ENCODE results near the gene CDKAL1. TPM values are rescaled to one million over a fixed set of nuclear protein-coding genes. Genes with fewer than 3 reads are reported as not detected.

The CDKAL1 gene
- total RNA-seq, 2 donors from 2014 or later = 23.5 to 26.4 TPM

- H3K27me3 ChIP-seq (ENCODE audit: control insufficient read depth, insufficient read depth, low read length, poor library complexity, severe bottlenecking) = no peaks in the 10 kb centered on the region
- 90% methylated on average over 1 of the region's 1 CpG; no CpG with 5 or more reads in 1 of the 2 experiments for WGBS, 2 experiments (ENCODE audit: insufficient coverage in 1 of 2, insufficient read length in 1 of 2)
- H3K36me3 ChIP-seq (ENCODE audit: control insufficient read depth, insufficient read depth, low read length) = no peaks in the 10 kb centered on the region
- H3K27ac Mint-ChIP-seq = no peak overlapping the region
- no peak for TF ChIP-seq CTCF (conservative IDR thresholded peaks at IDR 0.05)
- H3K4me1 Mint-ChIP-seq = peaks cover 9% of the 10 kb centered on the region
- H3K9me3 ChIP-seq (ENCODE audit: control insufficient read depth, low read length) = peaks cover 14% of the 10 kb centered on the region
- no peak overlapping the region for H3K9ac ChIP-seq (ENCODE audit: extremely low read depth, low read length, poor library complexity, severe bottlenecking)
- peaks cover 3% of the 10 kb centered on the region for H3K4me1 ChIP-seq (ENCODE audit: control insufficient read depth, insufficient read depth, low read length)
- no peak overlapping the region for H3K4me3 ChIP-seq (ENCODE audit: low read length)
- H3K27ac ChIP-seq (ENCODE audit: low read depth, low read length) = no peak overlapping the region
- H3K4me3 Mint-ChIP-seq = no peak overlapping the region
- DNase-seq = no peak
- peaks cover 10% of the 10 kb centered on the region for H3K9me3 Mint-ChIP-seq
- no peaks in the 10 kb centered on the region for H3K27me3 Mint-ChIP-seq (ENCODE audit: insufficient read depth)
- H3K36me3 Mint-ChIP-seq (ENCODE audit: low read depth) = peaks cover 2% of the 10 kb centered on the region
Observed at GRCh38 chr6:20816126-20816525, 281.9 kb downstream of the CDKAL1 start.

- Histone ChIP-seq H3K9ac (ENCODE audit: extremely low read depth, low read length, poor library complexity, severe bottlenecking) (no peak overlapping the region), H3K27ac (ENCODE audit: low read depth, low read length) (no peak overlapping the region), H3K9me3 (ENCODE audit: control insufficient read depth, low read length) (peaks cover 8% of the 10 kb centered on the region), H3K4me1 (ENCODE audit: control insufficient read depth, insufficient read depth, low read length) (peaks cover 3% of the 10 kb centered on the region), H3K36me3 (ENCODE audit: control insufficient read depth, insufficient read depth, low read length) (no peaks in the 10 kb centered on the region), H3K27me3 (ENCODE audit: control insufficient read depth, insufficient read depth, low read length, poor library complexity, severe bottlenecking) (no peaks in the 10 kb centered on the region), H3K4me3 (ENCODE audit: low read length) (no peak overlapping the region)
- peaks cover 4% of the 10 kb centered on the region for H3K4me1 Mint-ChIP-seq
- TF ChIP-seq CTCF (conservative IDR thresholded peaks at IDR 0.05) = no peak
- peaks cover 2% of the 10 kb centered on the region for H3K36me3 Mint-ChIP-seq (ENCODE audit: low read depth)
- DNase-seq = no peak
- 83% methylated on average over 1 of the region's 2 CpGs; no CpG with 5 or more reads in 1 of the 2 experiments for WGBS, 2 experiments (ENCODE audit: insufficient coverage in 1 of 2, insufficient read length in 1 of 2)
- no peaks in the 10 kb centered on the region for H3K27me3 Mint-ChIP-seq (ENCODE audit: insufficient read depth)
- no peak overlapping the region for H3K27ac Mint-ChIP-seq
- no peak overlapping the region for H3K4me3 Mint-ChIP-seq
- peaks cover 10% of the 10 kb centered on the region for H3K9me3 Mint-ChIP-seq
Observed at GRCh38 chr6:20817806-20818320, 283.6 kb downstream of the CDKAL1 start.

- H3K4me3 Mint-ChIP-seq = no peak overlapping the region
- peaks cover 11% of the 10 kb centered on the region for H3K9me3 ChIP-seq (ENCODE audit: control insufficient read depth, low read length)
- no peak overlapping the region for H3K27ac ChIP-seq (ENCODE audit: low read depth, low read length)
- H3K4me1 Mint-ChIP-seq = peaks cover 4% of the 10 kb centered on the region
- peaks cover 7% of the 10 kb centered on the region for H3K9me3 Mint-ChIP-seq
- no peak for DNase-seq
- WGBS, 2 experiments (ENCODE audit: insufficient coverage in 1 of 2, insufficient read length in 1 of 2) = 96 to 100% methylated on average over 5 to 7 of the region's 7 CpGs
- peaks cover 3% of the 10 kb centered on the region for H3K4me1 ChIP-seq (ENCODE audit: control insufficient read depth, insufficient read depth, low read length)
- no peak overlapping the region for H3K9ac ChIP-seq (ENCODE audit: extremely low read depth, low read length, poor library complexity, severe bottlenecking)
- no peak overlapping the region for H3K4me3 ChIP-seq (ENCODE audit: low read length)
- TF ChIP-seq CTCF (conservative IDR thresholded peaks at IDR 0.05) = no peak
- H3K27me3 Mint-ChIP-seq (ENCODE audit: insufficient read depth) = no peaks in the 10 kb centered on the region
- H3K27me3 ChIP-seq (ENCODE audit: control insufficient read depth, insufficient read depth, low read length, poor library complexity, severe bottlenecking) = no peaks in the 10 kb centered on the region
- H3K27ac Mint-ChIP-seq = no peak overlapping the region
- H3K36me3 Mint-ChIP-seq (ENCODE audit: low read depth) = peaks cover 3% of the 10 kb centered on the region
- H3K36me3 ChIP-seq (ENCODE audit: control insufficient read depth, insufficient read depth, low read length) = no peaks in the 10 kb centered on the region
Observed at GRCh38 chr6:20819774-20820400, 285.6 kb downstream of the CDKAL1 start.

Data from endodermal cell (in vitro differentiated cells).